ENCODE results near the gene ABCB11.

DNA sequence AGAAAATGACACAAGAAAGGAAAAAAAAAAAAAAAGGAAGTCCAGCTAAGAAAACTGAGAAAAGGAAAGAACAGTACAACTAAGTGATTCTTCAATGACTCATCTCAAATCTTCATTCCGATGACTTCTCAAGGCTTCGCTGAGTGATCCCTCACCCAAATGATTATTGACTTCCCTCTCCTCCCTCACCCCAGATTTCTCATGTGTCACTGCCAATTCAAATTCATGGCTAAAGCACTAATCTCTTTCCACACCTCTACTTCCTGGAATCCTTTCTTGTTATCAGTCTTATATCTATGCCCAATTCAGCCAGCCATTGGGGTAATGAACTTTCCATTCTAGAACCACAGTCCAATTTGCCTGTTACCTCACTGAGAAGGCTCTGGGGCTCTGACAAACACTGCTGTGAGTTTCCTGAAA, 7.2 kb upstream of the ABCB11 start:
- TF ChIP-seq POLR2A (IDR thresholded peaks at IDR 0.05; ENCODE audit: low read depth, low read length), result no peak
- TF ChIP-seq TAF1 (IDR thresholded peaks at IDR 0.05; ENCODE audit: low read depth, low read length), result no peak
- no peak for TF ChIP-seq POLR2AphosphoS5 (IDR thresholded peaks at IDR 0.05; ENCODE audit: low read depth, low read length)

Measured in GM12891 (cell line).